DND-41 (cell line): ENCODE data around the gene ZNF236.

Experiments used
- ATAC-seq: fragments of 200-7000 bp; cut with Tn5 transposase; 3 replicates; pipeline ENCODE4 v1.9.1; 2021; ENCODE audit warnings: low read depth; ENCODE audit not compliant: insufficient read depth
- DNase-seq: peaks from one replicate; pipeline ENCODE4 v3.0.0-alpha.2; 2020
- H2AFZ ChIP-seq: 2 replicates; pipeline ENCODE4 v1.6.0; 2012; ENCODE audit warnings: low read depth, low read length
- H3K27ac ChIP-seq: 2 replicates; pipeline ENCODE4 v1.5.1; 2012; ENCODE audit warnings: low read length, inconsistent platforms
- H3K27me3 ChIP-seq: fragments of 200-600 bp; sonication (generic); 2 replicates; pipeline ENCODE4 v1.6.0; 2012; ENCODE audit warnings: low read length, mild to moderate bottlenecking, inconsistent platforms; ENCODE audit not compliant: insufficient read depth, poor library complexity
- H3K36me3 ChIP-seq: 2 replicates; pipeline ENCODE4 v1.5.1; 2012; ENCODE audit warnings: low read length, inconsistent platforms; ENCODE audit not compliant: insufficient read depth
- H3K4me1 ChIP-seq: 2 replicates; pipeline ENCODE4 v1.5.1; 2012; ENCODE audit warnings: mild to moderate bottlenecking, low read length; ENCODE audit not compliant: insufficient read depth
- H3K4me2 ChIP-seq: 2 replicates; pipeline ENCODE4 v1.6.0; 2012; ENCODE audit warnings: mild to moderate bottlenecking, moderate library complexity, low read length, inconsistent platforms; ENCODE audit not compliant: insufficient read depth
- H3K4me3 ChIP-seq, 2 experiments: fragments of 200-600 bp in 1 of 2; shearing (Covaris generic) in 1 of 2; 2 replicates each; pipeline ENCODE4 v1.5.1; 2012 to 2016; ENCODE audit warnings: inconsistent platforms in 2 of 2, low read length in 2 of 2, mild to moderate bottlenecking in 2 of 2, low read depth in 1 of 2, moderate library complexity in 1 of 2
- H3K79me2 ChIP-seq: 2 replicates; pipeline ENCODE4 v1.6.0; 2012; ENCODE audit warnings: low read length, inconsistent platforms; ENCODE audit not compliant: insufficient read depth
- H3K9ac ChIP-seq: 2 replicates; pipeline ENCODE4 v1.6.0; 2012; ENCODE audit warnings: low read depth, mild to moderate bottlenecking, inconsistent platforms, low read length, moderate library complexity
- H3K9me3 ChIP-seq: 2 replicates; pipeline ENCODE4 v1.5.1; 2012; ENCODE audit warnings: low read length, moderate library complexity, mild to moderate bottlenecking, inconsistent platforms; ENCODE audit not compliant: insufficient read depth, severe bottlenecking
- H4K20me1 ChIP-seq: 2 replicates; pipeline ENCODE4 v1.6.0; 2012; ENCODE audit warnings: low read length; ENCODE audit not compliant: insufficient read depth
- CTCF ChIP-seq: IDR thresholded peaks from 2 replicates; pipeline ENCODE4 v1.5.1; 2012; ENCODE audit warnings: borderline replicate concordance, low read length, moderate library complexity, mild to moderate bottlenecking; ENCODE audit not compliant: poor library complexity, severe bottlenecking; ENCODE audit errors: extremely low read depth
- EZH2 ChIP-seq: IDR thresholded peaks from 3 replicates; pipeline ENCODE4 v1.6.1; 2012; ENCODE audit warnings: borderline replicate concordance, low read depth, mild to moderate bottlenecking, moderate library complexity, low read length, inconsistent platforms; ENCODE audit not compliant: severe bottlenecking

The ZNF236 gene

GRCh38 chr18:76894566-76895346 lies 72.4 kb downstream of the ZNF236 start:
- DNase-seq = no peak
- Histone ChIP-seq H3K4me1 (no peaks in the 10 kb centered on the region), H3K4me3 (no peak overlapping the region), H3K9ac (no peak overlapping the region), H3K4me2 (no peak overlapping the region), H2AFZ (no peak overlapping the region), H4K20me1 (no peaks in the 10 kb centered on the region), H3K27ac (no peak overlapping the region), H3K27me3 (no peaks in the 10 kb centered on the region), H3K36me3 (peaks cover 73% of the 10 kb centered on the region), H3K79me2 (no peaks in the 10 kb centered on the region), H3K9me3 (no peaks in the 10 kb centered on the region)
- no peak for ATAC-seq
- TF ChIP-seq EZH2 = no peak
- TF ChIP-seq CTCF = no peak

GRCh38 chr18:76895498-76895897 lies 73.1 kb downstream of the ZNF236 start:
- Histone ChIP-seq H3K36me3 (peaks cover 76% of the 10 kb centered on the region), H3K27me3 (no peaks in the 10 kb centered on the region), H3K9me3 (no peaks in the 10 kb centered on the region), H3K9ac (no peak overlapping the region), H4K20me1 (no peaks in the 10 kb centered on the region), H3K4me3 (no peak overlapping the region), H3K79me2 (no peaks in the 10 kb centered on the region), H3K4me1 (no peaks in the 10 kb centered on the region), H2AFZ (no peak overlapping the region), H3K27ac (no peak overlapping the region), H3K4me2 (no peak overlapping the region)
- ATAC-seq = no peak
- TF ChIP-seq CTCF (no peak), EZH2 (no peak)
- DNase-seq = no peak

GRCh38 chr18:76896677-76897076 lies 74.3 kb downstream of the ZNF236 start:
- no peak; the same call in 2 of the 3 replicates for ATAC-seq
- no peak overlapping the region for H3K9ac ChIP-seq
- H3K27me3 ChIP-seq = no peaks in the 10 kb centered on the region
- H3K79me2 ChIP-seq = no peaks in the 10 kb centered on the region
- H3K9me3 ChIP-seq = no peaks in the 10 kb centered on the region
- H3K27ac ChIP-seq = no peak overlapping the region
- TF ChIP-seq EZH2 = no peak
- no peak for TF ChIP-seq CTCF
- H4K20me1 ChIP-seq = no peaks in the 10 kb centered on the region
- H2AFZ ChIP-seq = no peak overlapping the region
- no peak for DNase-seq
- H3K4me2 ChIP-seq = no peak overlapping the region
- H3K4me1 ChIP-seq = no peaks in the 10 kb centered on the region
- no peak overlapping the region for H3K4me3 ChIP-seq
- H3K36me3 ChIP-seq = peaks cover 78% of the 10 kb centered on the region
